Measurements from ENCODE around the gene PERM1. TPM values are rescaled to one million over a fixed set of nuclear protein-coding genes. Genes with fewer than 3 reads are reported as not detected.

Gene PERM1
- total RNA-seq, 1 experiment from 2014 or later: not detected

- Mint-ChIP-seq H3K4me1 (ENCODE audit: insufficient read depth, unreplicated experiment) (peaks cover 8% of the 10 kb centered on the region), H3K9me3 (ENCODE audit: unreplicated experiment) (no peaks in the 10 kb centered on the region), H3K27ac (ENCODE audit: low read depth, unreplicated experiment) (no peak overlapping the region), H3K4me3 (ENCODE audit: unreplicated experiment) (peak overlapping the region; percentile 65), H3K36me3 (ENCODE audit: insufficient read depth, unreplicated experiment) (peaks cover 22% of the 10 kb centered on the region), H3K27me3 (ENCODE audit: insufficient read depth, unreplicated experiment) (no peaks in the 10 kb centered on the region)
- ChIA-PET CTCF (no interaction called here), POLR2A (interaction anchor here (0.7 to 1.4 kb wide), 4 partner anchors 16 to 49 kb away, joined by 3 to 7 read pairs (median 3); no protein-coding TSS in a partner anchor)
- TF ChIP-seq, protein P1, sequence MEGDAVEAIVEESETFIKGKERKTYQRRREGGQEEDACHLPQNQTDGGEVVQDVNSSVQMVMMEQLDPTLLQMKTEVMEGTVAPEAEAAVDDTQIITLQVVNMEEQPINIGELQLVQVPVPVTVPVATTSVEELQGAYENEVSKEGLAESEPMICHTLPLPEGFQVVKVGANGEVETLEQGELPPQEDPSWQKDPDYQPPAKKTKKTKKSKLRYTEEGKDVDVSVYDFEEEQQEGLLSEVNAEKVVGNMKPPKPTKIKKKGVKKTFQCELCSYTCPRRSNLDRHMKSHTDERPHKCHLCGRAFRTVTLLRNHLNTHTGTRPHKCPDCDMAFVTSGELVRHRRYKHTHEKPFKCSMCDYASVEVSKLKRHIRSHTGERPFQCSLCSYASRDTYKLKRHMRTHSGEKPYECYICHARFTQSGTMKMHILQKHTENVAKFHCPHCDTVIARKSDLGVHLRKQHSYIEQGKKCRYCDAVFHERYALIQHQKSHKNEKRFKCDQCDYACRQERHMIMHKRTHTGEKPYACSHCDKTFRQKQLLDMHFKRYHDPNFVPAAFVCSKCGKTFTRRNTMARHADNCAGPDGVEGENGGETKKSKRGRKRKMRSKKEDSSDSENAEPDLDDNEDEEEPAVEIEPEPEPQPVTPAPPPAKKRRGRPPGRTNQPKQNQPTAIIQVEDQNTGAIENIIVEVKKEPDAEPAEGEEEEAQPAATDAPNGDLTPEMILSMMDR (IDR thresholded peaks at IDR 0.05; ENCODE audit: unreplicated experiment): no peak
- DNase-seq (ENCODE audit: unreplicated experiment): no peak
- BruUV-seq (replicated peaks): no TSS peak
- intact Hi-C loops (cut with micrococcal nuclease): no loop called here
Observed at GRCh38 chr1:959731-960362, 22.0 kb downstream of the PERM1 start.

DNA sequence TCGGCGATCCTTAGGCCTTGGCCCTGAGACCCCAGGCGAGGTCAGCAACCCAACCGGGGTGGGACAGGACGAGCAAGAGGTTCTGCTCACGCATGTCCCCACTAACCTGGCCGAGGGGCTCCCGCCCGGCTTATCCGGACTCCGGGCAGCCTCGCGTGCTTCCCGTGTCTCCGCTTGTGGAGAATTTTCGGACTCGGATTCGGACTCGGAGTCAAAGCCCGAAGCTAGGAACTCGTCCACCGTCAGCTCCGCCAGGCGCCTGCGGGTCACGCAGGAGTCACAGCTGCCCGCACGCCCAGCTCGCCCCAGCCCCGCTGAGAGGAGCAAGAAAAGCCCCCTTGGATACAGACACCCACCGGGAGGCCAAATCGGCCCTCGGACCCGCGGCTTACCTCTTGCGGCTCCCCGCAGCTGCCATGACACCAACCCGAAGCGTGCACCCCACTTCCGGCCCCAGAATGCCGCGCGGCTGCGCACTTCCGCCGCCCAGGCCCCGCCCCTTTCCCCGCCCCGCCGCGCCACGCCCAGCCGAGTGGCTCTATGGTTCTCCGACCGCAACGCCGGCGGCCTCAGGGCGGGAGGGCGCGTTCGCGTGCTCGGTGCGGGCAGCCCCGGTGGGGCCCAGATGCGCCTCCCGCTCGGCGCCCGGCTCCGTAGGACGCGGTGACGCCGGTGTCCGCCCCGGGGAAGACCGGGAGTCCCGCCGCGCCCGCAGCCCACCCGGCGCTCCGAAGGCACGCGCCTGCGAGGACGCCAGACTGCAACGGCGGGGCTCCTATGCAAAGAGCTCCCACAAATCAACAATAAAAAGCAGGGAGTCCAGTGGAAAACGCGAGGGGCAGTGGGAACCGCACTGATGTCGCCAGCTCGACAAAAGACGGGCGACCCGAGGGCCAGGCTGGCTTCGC lies 22.8 kb downstream of the PERM1 start, which contains the start of gene NOC2L:
Gene NOC2L, minus strand, starts transcription at position 434 of the 908 bp plus-strand sequence. Its CDS starts 16 bp downstream, at position 418.
- ChIA-PET CTCF (interaction anchor here (0.7 to 0.9 kb wide), 2 partner anchors 54 to 99 kb away, joined by 3 read pairs; partner anchors contain the start of gene ISG15), POLR2A (interaction anchor here (0.6 to 1.4 kb wide), 15 partner anchors 9 to 1204 kb away, joined by 3 to 7 read pairs (median 3); partner anchors contain the start of gene ISG15)
- Mint-ChIP-seq H3K4me1 (ENCODE audit: insufficient read depth, unreplicated experiment) (peaks cover 8% of the 10 kb centered on the region), H3K9me3 (ENCODE audit: unreplicated experiment) (no peaks in the 10 kb centered on the region), H3K27ac (ENCODE audit: low read depth, unreplicated experiment) (peak within 1 kb of the TSS; percentile 18), H3K27me3 (ENCODE audit: insufficient read depth, unreplicated experiment) (no peaks in the 10 kb centered on the region), H3K4me3 (ENCODE audit: unreplicated experiment) (peak within 1 kb of the TSS; percentile 78), H3K36me3 (ENCODE audit: insufficient read depth, unreplicated experiment) (peaks cover 29% of the 10 kb centered on the region)
- DNase-seq (ENCODE audit: unreplicated experiment): peak; percentile 87
- TF ChIP-seq, protein P1 (IDR thresholded peaks at IDR 0.05; ENCODE audit: unreplicated experiment): no peak
- intact Hi-C loops (cut with micrococcal nuclease): no loop called here
- BruUV-seq (replicated peaks): TSS peak; percentile 84

DNA sequence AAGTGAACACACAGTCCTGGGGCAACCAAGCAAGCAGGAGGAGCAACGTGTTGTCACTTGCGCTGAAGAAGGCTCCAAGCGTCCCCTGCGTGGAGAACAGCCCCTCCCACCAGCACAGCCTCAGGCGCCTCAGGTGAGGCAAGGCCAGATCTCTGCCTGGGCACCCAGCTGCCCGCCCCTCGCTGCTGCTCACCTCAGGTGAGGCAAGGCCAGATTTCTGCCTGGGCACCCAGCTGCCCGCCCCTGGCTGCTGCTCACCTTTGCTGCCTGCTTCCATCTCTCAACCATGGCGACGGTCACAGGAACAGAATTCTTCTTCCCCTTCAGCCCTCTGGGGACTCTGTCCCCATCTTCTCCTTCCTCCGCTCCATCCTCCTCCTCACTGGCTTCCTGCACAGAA lies 25.3 kb downstream of the PERM1 start:
- Mint-ChIP-seq H3K9me3 (ENCODE audit: unreplicated experiment) (no peaks in the 10 kb centered on the region), H3K27me3 (ENCODE audit: insufficient read depth, unreplicated experiment) (no peaks in the 10 kb centered on the region), H3K4me3 (ENCODE audit: unreplicated experiment) (no peak overlapping the region), H3K4me1 (ENCODE audit: insufficient read depth, unreplicated experiment) (peaks cover 8% of the 10 kb centered on the region), H3K27ac (ENCODE audit: low read depth, unreplicated experiment) (no peak overlapping the region), H3K36me3 (ENCODE audit: insufficient read depth, unreplicated experiment) (peaks cover 40% of the 10 kb centered on the region)
- no peak for DNase-seq (ENCODE audit: unreplicated experiment)
- BruUV-seq (replicated peaks): no TSS peak
- POLR2A ChIA-PET: no interaction called here
- TF ChIP-seq, protein P1 (IDR thresholded peaks at IDR 0.05; ENCODE audit: unreplicated experiment): no peak
- CTCF ChIA-PET: no interaction called here
- intact Hi-C loops (cut with micrococcal nuclease): no loop called here

- intact Hi-C loops (cut with micrococcal nuclease): no loop called here
- Mint-ChIP-seq H3K9me3 (ENCODE audit: unreplicated experiment) (no peaks in the 10 kb centered on the region), H3K27ac (ENCODE audit: low read depth, unreplicated experiment) (no peak overlapping the region), H3K4me1 (ENCODE audit: insufficient read depth, unreplicated experiment) (peaks cover 8% of the 10 kb centered on the region), H3K27me3 (ENCODE audit: insufficient read depth, unreplicated experiment) (no peaks in the 10 kb centered on the region), H3K4me3 (ENCODE audit: unreplicated experiment) (no peak overlapping the region), H3K36me3 (ENCODE audit: insufficient read depth, unreplicated experiment) (peaks cover 52% of the 10 kb centered on the region)
- TF ChIP-seq, protein P1 (IDR thresholded peaks at IDR 0.05; ENCODE audit: unreplicated experiment): no peak
- no peak for DNase-seq (ENCODE audit: unreplicated experiment)
- CTCF ChIA-PET: interaction anchor here (0.7 kb wide), 1 partner anchor 71 kb away, joined by 5 read pairs; no protein-coding TSS in a partner anchor
- no TSS peak for BruUV-seq (replicated peaks)
- POLR2A ChIA-PET: no interaction called here
Observed at GRCh38 chr1:955474-955873, 26.4 kb downstream of the PERM1 start.
